DND-41 (cell line): ENCODE data around the gene RUNX1.

ENCODE experiments used
- CTCF ChIP-seq: IDR thresholded peaks from 2 replicates; pipeline ENCODE4 v1.5.1; 2012; ENCODE audit warnings: borderline replicate concordance, low read length, moderate library complexity, mild to moderate bottlenecking; ENCODE audit not compliant: poor library complexity, severe bottlenecking; ENCODE audit errors: extremely low read depth
- EZH2 ChIP-seq: IDR thresholded peaks from 3 replicates; pipeline ENCODE4 v1.6.1; 2012; ENCODE audit warnings: borderline replicate concordance, low read depth, mild to moderate bottlenecking, moderate library complexity, low read length, inconsistent platforms; ENCODE audit not compliant: severe bottlenecking

GRCh38 chr21:34919406-34919805 is 129.7 kb downstream of the RUNX1 start:
- TF ChIP-seq EZH2 (no peak), CTCF (no peak)
